Measurements from ENCODE around the gene GRB7. TPM values are rescaled to one million over a fixed set of nuclear protein-coding genes. Genes with fewer than 3 reads are reported as not detected.

The GRB7 gene
- total and polyA plus RNA-seq, 9 of the 15 experiments (the other 6 are each of a cell fraction or from before 2014, with no cell fraction given) = 0.04 to 6.2 (median 2.2) TPM

- TF ChIP-seq KLF13 (tag; IDR thresholded peaks at IDR 0.05; ENCODE audit: borderline replicate concordance, low read depth) (no peak), FOSL1 (tag; conservative IDR thresholded peaks at IDR 0.05) (peak; percentile 65), PRDM10 (IDR thresholded peaks at IDR 0.05; ENCODE audit: partially characterized antibody) (no peak), BHLHE40 (IDR thresholded peaks at IDR 0.05; ENCODE audit: low read length) (peak; percentile 45; the same call in 1 of the 2 replicates), HES1 (IDR thresholded peaks at IDR 0.05; ENCODE audit: low read depth) (no peak), ZNF707 (CRISPR knock-in tag; conservative IDR thresholded peaks at IDR 0.05) (no peak), ZNF696 (CRISPR knock-in tag; conservative IDR thresholded peaks at IDR 0.05) (no peak), ZNF280A (IDR thresholded peaks at IDR 0.05; ENCODE audit: low read depth, partially characterized antibody) (no peak), SRF (CRISPR knock-in tag; IDR thresholded peaks at IDR 0.05) (no peak), JUND (IDR thresholded peaks at IDR 0.05; ENCODE audit: borderline replicate concordance, low read depth, low read length) (peak; percentile 58; the same call in 1 of the 2 replicates), JUND (tag; IDR thresholded peaks at IDR 0.05; ENCODE audit: borderline replicate concordance, low read depth, low read length) (peak; percentile 21; the same call in 1 of the 3 replicates), ZNF143 (CRISPR knock-in tag; IDR thresholded peaks at IDR 0.05) (no peak), ERF (CRISPR knock-in tag; IDR thresholded peaks at IDR 0.05) (no peak), SMARCC2 (IDR thresholded peaks at IDR 0.05; ENCODE audit: low read depth) (no peak), BRCA1 (IDR thresholded peaks at IDR 0.05) (no peak), BRCA1 (CRISPR knock-in tag; IDR thresholded peaks at IDR 0.05) (no peak), FOXP4 (CRISPR knock-in tag; IDR thresholded peaks at IDR 0.05; ENCODE audit: borderline replicate concordance) (no peak)
Measured at GRCh38 chr17:39769974-39770587, 32.3 kb downstream of the GRB7 start (continued).

Data from K562 (cell line).